Measurements from ENCODE around the gene MINDY4. TPM values are rescaled to one million over a fixed set of nuclear protein-coding genes. Genes with fewer than 3 reads are reported as not detected.

Gene MINDY4
- total and polyA plus RNA-seq, 2 donors (not counting 1 experiment from before 2014, with no cell fraction given) = 0.12 to 1.1 TPM

DNA sequence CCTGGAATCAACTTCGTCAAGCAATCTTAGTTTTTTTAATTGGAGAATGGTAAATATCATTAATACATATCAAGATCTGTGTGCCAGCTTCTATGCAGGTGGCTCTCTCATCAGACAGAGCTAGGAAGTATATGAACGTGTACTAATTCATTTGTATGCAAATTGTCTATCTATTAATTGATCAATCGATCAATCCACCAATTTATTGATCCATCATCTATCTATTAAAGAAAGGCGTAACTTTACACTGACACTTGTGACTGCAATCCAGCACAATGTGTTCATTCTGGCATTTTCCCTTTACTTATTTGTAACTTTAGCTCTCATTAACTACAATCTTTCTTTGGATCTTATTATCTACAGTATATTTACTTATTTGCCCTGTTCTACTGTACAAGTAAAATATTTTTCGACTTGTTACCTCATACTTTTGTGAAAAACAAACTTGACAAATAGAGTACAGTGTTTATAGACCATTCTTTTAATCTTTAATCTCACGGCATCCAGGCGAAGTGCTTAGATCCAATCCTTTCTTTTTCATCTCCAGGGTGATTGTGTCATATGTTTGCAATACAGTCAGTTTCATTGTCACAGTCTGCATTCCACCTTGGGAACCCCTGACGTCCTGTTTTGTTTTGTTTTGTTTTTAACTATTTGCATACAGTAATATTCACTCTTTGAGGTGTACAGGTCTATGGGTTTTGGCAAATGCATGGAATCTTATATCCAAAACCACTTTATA is 170.5 kb downstream of the MINDY4 start:
- Histone ChIP-seq H3K4me3 (ENCODE audit: control extremely low read depth in 1 of 5, extremely low read depth in 1 of 5, insufficient read depth in 1 of 5, low read depth in 2 of 5, low read length in 4 of 5) (no peak overlapping the region), H4K20me1 (ENCODE audit: control insufficient read depth, insufficient read depth, low read length, poor library complexity, severe bottlenecking) (no peaks in the 10 kb centered on the region), H3K4me2 (replicated peaks; ENCODE audit: low read depth, low read length, poor library complexity, severe bottlenecking) (no peak overlapping the region), H3K36me3 (replicated peaks in 1 of 2; ENCODE audit: control extremely low read depth in 1 of 2, control insufficient read depth in 1 of 2, extremely low read depth in 1 of 2, insufficient read depth in 2 of 2, low read length in 1 of 2) (no peaks in the 10 kb centered on the region), H3K27me3 (replicated peaks in 1 of 4; ENCODE audit: control extremely low read depth in 1 of 4, control insufficient read depth in 3 of 4, insufficient read depth in 4 of 4, low read length in 3 of 4) (peaks cover 0 to 10% (median 2%) of the 10 kb centered on the region in 4 experiments), H3K79me2 (ENCODE audit: control insufficient read depth, insufficient read depth, low read length) (no peaks in the 10 kb centered on the region), H2AFZ (ENCODE audit: insufficient read depth, low read depth, low read length, poor library complexity, severe bottlenecking) (no peak overlapping the region), H3K9me3 (ENCODE audit: control extremely low read depth in 1 of 3, control insufficient read depth in 2 of 3, insufficient read depth in 1 of 3, low read length in 2 of 3) (peaks cover 4 to 10% (median 6%) of the 10 kb centered on the region in 3 donors), H3K27ac (ENCODE audit: low read length in 2 of 2) (no peak overlapping the region), H3K4me1 (ENCODE audit: control insufficient read depth in 2 of 2, insufficient read depth in 2 of 2, low read length in 2 of 2) (peaks cover 0 to 3% of the 10 kb centered on the region in 2 donors), H3K9ac (ENCODE audit: low read length) (no peak overlapping the region)
- TF ChIP-seq, protein P1, sequence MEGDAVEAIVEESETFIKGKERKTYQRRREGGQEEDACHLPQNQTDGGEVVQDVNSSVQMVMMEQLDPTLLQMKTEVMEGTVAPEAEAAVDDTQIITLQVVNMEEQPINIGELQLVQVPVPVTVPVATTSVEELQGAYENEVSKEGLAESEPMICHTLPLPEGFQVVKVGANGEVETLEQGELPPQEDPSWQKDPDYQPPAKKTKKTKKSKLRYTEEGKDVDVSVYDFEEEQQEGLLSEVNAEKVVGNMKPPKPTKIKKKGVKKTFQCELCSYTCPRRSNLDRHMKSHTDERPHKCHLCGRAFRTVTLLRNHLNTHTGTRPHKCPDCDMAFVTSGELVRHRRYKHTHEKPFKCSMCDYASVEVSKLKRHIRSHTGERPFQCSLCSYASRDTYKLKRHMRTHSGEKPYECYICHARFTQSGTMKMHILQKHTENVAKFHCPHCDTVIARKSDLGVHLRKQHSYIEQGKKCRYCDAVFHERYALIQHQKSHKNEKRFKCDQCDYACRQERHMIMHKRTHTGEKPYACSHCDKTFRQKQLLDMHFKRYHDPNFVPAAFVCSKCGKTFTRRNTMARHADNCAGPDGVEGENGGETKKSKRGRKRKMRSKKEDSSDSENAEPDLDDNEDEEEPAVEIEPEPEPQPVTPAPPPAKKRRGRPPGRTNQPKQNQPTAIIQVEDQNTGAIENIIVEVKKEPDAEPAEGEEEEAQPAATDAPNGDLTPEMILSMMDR (IDR thresholded peaks at IDR 0.05) = no peak
- TF ChIP-seq EZH2 (IDR thresholded peaks at IDR 0.05; ENCODE audit: borderline replicate concordance, insufficient read depth, low read depth, low read length, poor library complexity, severe bottlenecking) = no peak
- Mint-ChIP-seq H3K9me3 (ENCODE audit: insufficient read depth) (peaks cover 5% of the 10 kb centered on the region), H3K27me3 (peaks cover 27% of the 10 kb centered on the region), H3K27ac (no peak overlapping the region), H3K4me1 (no peaks in the 10 kb centered on the region), H3K4me3 (no peak overlapping the region)
- DNase-seq (no peak), ATAC-seq (ENCODE audit: low read depth) (no peak)
- CTCF ChIA-PET = no interaction called here
- no CpG with 5 or more reads among the region's 8 CpGs for WGBS (ENCODE audit: insufficient coverage)
- intact Hi-C loops (cut with micrococcal nuclease) = no loop called here
- POLR2A ChIA-PET = no interaction called here

Other genes starting within 250 kb of the MINDY4 start
- 56.1 and 61.7 TPM in 2 replicates for gene GARS1, start 176.5 kb upstream of the MINDY4 start, total RNA-seq
- gene GARS1, start 176.5 kb upstream of the MINDY4 start, polyA plus RNA-seq = 54.9 and 89.4 TPM in 2 replicates
- not detected in 2 replicates for gene CRHR2, start 89.0 kb upstream of the MINDY4 start, total RNA-seq
- gene CRHR2, start 89.0 kb upstream of the MINDY4 start, polyA plus RNA-seq = not detected in 2 replicates
- gene INMT, start 19.3 kb upstream of the MINDY4 start, total RNA-seq = 0.15 TPM in 1 of 2 replicates, not detected in the other
- 0.13 TPM in 1 of 2 replicates, not detected in the other for gene INMT, start 19.3 kb upstream of the MINDY4 start, polyA plus RNA-seq
- gene AQP1, start 140.4 kb downstream of the MINDY4 start, total RNA-seq = 0.10 TPM in 1 of 2 replicates, not detected in the other
- gene AQP1, start 140.4 kb downstream of the MINDY4 start, polyA plus RNA-seq = not detected in 2 replicates
- gene GHRHR, start 192.5 kb downstream of the MINDY4 start, total RNA-seq = not detected in 2 replicates
- gene GHRHR, start 192.5 kb downstream of the MINDY4 start, polyA plus RNA-seq = not detected in 2 replicates